Erythroblast (primary cell): Measurements from ENCODE around the gene PTRHD1.

ENCODE experiments used
- DNase-seq, 2 experiments: peaks; one replicate each; lab custom pipeline; 2025; lab: John Stamatoyannopoulos, UW
- GATA1 ChIP-seq: IDR thresholded peaks from 2 replicates; pipeline ENCODE4 v1.6.1; 2011; ENCODE audit warnings: low read depth, mild to moderate bottlenecking, control low read depth, low read length, moderate library complexity
- POLR2A ChIP-seq: IDR thresholded peaks from 2 replicates; pipeline ENCODE4 v1.6.1; 2011; ENCODE audit warnings: mild to moderate bottlenecking, low read length

Gene PTRHD1

DNA sequence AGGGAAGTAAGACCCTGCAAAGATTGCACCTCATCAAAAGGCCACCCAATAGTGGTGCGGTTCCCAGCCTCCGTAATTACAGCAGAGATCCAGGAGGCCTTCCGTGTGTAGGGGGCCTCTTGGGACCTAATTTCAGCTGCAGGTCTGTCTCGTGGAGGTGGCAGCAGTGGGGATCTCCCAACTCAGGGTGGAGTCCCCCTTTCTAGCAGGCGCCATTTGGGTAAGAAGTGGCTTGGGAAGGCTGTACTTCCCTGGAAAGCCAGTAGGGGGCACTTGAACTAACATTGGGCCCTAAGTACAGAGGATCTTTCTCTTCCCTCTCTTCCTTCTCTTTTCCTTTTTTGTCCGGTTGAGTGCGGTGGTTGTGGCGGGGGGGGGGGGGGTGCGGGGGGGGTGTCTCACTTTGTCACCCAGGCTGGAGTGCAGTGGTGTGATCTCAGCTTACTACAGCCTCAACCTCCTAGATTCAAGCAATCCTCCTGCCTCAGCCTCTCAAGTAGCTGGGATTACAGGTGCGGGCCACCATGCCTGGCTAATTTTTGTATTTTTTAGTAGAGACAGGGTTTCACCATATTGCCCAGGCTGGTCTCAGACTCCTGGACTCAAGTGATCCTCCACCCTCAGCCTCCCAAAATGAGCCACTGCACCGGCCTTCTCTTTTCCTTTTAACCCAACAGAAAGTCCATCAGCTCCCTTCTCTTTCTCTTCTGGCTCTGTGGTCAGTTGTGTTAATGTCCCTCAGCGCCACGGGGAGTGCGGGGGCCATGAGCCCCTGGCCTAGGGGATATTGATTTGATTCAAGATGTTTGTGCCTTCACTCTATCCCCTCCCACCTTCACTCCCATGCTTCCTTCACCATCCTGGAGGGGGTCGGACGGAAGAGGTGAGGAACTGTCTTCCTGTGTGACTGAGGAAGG, 32.0 kb upstream of the PTRHD1 start:
- peak; percentile 52 to 67 for DNase-seq

GRCh38 chr2:24824071-24824588, 30.9 kb upstream of the PTRHD1 start:
- DNase-seq = no peak
- TF ChIP-seq POLR2A (no peak), GATA1 (no peak)

More for the DNA sequence above, 32.0 kb upstream of the PTRHD1 start:
- TF ChIP-seq POLR2A = no peak
- TF ChIP-seq GATA1 = no peak

DNA sequence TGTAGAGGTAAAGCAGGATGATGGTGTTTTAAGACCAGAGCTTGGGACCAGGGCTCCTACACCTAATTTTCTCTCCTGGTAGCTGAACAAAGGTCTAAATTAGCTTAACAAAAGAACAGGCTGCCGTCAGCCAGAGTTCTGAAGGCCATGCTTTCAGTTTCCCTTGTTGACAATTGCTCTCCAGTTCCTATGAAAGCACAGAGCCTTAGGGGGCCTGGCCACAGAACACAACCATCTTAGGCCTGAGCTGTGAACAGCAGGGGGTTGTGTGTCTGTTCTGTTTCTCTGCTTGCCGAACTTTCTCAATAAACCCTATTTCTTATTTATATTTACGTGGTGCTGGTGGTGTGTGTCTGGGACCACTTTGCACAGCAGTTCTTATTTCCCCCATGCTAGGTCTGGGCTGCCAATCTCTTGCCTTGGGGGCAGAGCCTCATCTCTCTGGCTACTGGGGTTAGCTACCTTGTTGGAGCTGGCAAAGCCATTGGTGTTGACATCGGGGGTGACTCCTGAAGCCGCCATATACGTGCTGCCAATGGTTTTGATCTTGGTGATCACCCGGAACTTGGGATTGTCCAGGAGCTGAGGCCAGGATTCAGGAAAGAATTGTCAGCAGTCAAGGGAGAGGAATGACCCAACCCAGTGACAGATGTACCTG, 29.0 kb upstream of the PTRHD1 start:
- TF ChIP-seq GATA1 = no peak
- no peak for DNase-seq

- no peak for DNase-seq
- TF ChIP-seq GATA1 (no peak), POLR2A (no peak)
Observed at GRCh38 chr2:24821433-24821891, 28.3 kb upstream of the PTRHD1 start.

DNA sequence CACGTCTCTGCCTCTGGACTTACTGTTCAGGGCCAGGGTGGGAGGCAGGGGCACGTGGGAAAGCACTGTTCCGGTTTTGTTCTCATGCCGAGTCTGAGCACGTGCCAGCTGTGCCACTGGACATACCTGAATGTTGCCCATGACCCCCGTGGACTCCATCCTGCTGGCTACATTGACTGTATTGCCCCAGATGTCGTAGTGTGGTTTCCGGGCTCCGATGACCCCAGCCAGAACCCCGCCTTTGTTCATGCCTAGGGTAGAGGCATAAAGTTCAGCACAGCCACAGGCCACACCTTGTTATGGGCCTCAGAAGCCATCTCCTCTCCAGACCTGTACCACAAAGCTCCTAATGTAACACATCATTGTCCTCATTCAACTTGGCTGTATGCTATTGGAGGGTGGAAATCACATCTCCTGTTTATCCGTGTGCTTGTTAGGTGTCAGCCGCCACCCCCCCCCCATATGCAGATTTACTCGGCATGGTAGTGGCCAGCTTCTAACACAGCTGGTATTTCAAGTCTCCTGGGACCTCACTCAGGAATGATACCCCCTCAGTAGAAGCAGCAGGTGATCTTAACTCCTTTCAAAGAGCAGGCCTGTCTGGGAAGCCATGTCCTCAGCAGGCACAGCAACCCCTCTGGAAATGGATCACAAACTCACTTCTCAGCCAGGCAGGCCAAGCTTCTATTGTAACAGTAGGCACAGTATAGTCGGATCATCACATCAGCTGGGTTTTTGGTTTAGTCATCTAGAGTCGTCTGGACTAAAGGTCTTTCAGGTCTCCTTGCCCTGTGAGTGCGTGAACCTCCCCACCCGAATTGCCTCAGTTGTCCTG, 27.6 kb upstream of the PTRHD1 start:
- TF ChIP-seq GATA1 = no peak
- TF ChIP-seq POLR2A = no peak
- DNase-seq = no peak

GRCh38 chr2:24820175-24820513, 27.0 kb upstream of the PTRHD1 start:
- DNase-seq = no peak
- no peak for TF ChIP-seq GATA1
- TF ChIP-seq POLR2A = no peak

DNA sequence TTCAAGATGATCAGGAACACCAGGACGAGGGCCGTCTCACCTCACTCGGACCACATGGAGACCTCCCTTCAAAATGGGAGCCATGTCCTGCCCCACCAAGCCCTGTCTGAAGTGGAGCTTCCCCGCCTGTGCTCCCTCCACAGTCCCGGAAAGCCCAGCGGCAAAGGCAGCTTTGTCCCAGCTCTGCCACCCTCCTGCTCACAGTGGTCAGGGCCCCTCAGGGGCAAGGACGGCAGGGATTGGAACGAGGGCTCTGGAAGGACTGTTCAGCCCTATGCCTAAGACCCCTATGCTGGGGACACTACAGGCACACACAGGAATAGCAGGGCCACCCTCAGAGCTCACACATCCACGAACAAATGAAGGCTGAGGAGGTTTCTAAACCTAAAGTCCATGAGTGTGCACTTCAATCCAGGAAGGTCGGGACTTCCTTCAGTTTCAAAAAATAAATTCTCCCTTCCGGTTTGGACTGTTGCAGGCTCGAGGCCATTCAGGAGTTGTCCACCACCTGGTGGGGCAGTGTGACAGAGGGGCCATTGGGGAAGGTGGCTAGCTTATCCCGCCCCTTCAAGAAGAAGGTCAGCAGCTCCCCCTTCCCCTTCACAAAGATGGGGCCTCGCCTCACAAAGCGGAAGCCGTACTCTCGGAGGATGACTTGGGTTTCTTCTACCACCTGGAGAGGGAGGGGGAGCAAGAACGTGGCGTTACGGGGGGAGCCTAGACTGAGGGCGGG, 26.4 kb upstream of the PTRHD1 start:
- no peak for TF ChIP-seq GATA1
- TF ChIP-seq POLR2A = no peak
- no peak for DNase-seq

- TF ChIP-seq GATA1 (no peak), POLR2A (no peak)
- peak; percentile 38 to 53 for DNase-seq
Observed at GRCh38 chr2:24818721-24819167, 25.6 kb upstream of the PTRHD1 start.

DNA sequence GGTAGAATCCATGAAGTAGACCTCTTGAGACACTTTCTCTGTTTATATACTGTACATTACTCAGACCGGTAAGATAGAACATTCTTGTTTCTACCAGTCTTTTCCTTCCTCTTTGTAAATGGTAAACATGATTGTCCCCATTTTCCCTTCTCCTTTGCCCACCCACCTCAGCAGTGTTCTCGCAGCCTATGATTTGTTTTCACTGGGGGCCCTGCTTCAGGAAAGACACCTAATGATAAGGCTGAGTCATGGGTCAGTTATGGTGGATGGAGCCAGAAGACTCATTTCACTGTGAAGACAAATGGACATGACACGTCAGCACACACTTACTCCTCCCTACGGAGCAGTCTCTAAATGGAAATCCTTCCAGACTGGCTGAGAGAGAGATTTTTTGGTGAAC, 23.7 kb upstream of the PTRHD1 start:
- DNase-seq = no peak
- TF ChIP-seq POLR2A (no peak), GATA1 (no peak)

GRCh38 chr2:24816404-24816803, 23.2 kb upstream of the PTRHD1 start:
- TF ChIP-seq GATA1 = no peak
- no peak for TF ChIP-seq POLR2A
- DNase-seq = no peak

DNA sequence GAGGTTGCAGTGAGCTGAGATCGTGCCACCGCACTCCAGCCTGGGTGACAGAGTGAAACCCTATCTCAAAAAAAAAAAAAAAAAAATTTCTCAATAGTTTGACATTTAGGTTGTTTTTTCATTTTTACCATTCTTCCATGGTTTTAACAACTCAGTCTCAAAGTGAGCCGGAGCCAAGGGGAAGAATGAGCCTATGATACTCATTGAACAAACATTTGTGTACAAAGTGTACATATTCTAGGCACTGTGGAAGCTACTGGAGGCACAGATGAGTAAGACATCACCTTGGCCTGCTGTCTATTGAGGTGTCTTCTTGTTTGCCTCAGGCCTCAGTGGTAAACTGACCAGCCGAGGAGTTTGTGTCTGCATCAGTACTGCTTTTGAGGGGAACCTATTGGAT, 22.0 kb upstream of the PTRHD1 start:
- TF ChIP-seq GATA1 (no peak), POLR2A (no peak)
- DNase-seq = no peak

DNA sequence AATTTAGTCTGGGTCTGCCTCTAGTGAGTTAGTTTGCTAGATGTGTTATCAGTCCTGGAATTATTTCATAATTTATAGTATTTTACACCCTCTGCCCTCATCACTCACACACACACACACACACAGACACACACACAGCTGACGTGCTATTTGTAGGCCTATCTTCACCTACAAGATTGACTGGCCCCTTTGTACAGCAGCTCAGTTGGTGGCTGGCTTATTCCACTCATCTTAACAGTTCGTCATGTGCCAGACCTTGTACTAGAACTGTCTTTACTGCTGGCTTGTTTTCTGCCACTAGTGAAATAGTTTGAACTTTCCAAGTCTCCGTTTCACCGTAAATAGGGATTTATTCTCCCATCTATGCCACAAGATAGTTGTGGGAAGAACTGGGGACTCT, 21.3 kb upstream of the PTRHD1 start:
- no peak for DNase-seq
- TF ChIP-seq POLR2A = no peak
- TF ChIP-seq GATA1 = no peak

DNA sequence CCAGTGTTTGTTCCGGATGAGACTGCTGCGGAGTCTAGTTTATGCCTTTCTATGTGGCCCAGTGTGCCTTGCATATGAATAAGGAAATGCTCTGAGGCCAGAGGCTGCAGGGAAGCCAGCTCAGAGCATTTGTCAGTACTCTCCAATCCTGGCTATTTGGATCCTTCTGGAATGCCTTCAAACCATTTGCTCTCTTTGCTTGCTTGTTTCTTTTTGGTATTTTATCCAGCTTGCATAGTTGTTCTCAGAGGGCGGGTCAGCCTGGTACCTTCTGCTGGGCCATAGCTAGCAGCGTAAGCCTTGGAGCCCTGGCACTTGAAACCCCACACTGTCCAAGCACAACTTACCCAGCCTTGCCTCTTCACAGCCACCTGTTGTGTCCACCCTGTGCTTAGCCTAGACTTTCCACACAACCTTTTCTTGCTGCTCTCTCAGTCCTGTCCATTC, 20.5 kb upstream of the PTRHD1 start:
- no peak for DNase-seq
- TF ChIP-seq POLR2A (no peak), GATA1 (no peak)
